COLO668 (cell line): ENCODE results near the gene MRPL48.
"Not testable (repeated sequence)": the region's sequence is repeated elsewhere in the genome, so short reads cannot be mapped to it uniquely, and the experiment has no call there.

Experiments
- DNase-seq: peaks from one replicate; lab custom pipeline; 2025; ENCODE audit not compliant: unreplicated experiment; lab: John Stamatoyannopoulos, UW

Gene MRPL48

GRCh38 chr11:73787643-73788558 lies at the start of gene MRPL48:
Gene MRPL48, plus strand, starts transcription at chr11:73787874. Its CDS starts 98 bp downstream, at chr11:73787972.
- peak; percentile 90 for DNase-seq

- no peak for DNase-seq
Measured at GRCh38 chr11:73743045-73743444, 44.6 kb upstream of the MRPL48 start.

DNA sequence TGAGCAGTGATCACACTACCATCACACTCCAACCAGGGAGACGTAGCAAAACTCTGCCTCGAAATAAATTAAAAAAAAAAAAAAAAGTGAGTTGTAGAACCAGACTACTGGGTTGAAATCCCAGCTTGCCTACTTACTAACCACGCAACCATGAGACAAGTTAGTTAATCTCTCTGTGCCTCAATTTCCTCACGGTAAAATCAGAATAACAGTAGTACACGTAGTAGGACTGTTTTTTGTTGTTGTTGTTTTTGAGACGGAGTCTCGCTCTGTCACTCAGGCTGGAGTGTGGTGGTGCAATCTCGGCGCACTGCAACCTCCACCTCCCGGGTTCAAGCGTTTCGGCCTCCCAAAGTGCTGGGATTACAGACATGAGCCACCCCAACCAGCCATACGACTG lies 41.0 kb upstream of the MRPL48 start:
- DNase-seq = no peak

DNA sequence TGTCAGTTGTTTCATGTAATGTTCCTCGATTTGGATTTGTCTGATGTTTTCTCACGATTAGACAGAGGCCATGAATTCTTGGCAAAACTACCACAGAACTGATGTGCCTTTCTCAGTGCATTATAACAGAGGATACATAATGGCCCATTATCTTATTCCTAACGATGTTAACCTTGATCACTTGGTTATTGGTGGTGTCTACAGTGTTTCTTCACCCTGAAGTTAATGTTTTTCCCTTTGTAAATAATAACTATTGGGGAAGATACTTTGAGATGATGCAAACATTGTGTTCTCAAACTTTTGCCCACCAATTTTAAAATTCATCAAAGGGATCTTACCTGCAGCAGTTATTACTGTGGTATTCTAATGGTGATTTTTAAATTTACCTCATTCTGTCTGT lies 39.9 kb upstream of the MRPL48 start:
- DNase-seq = no peak

GRCh38 chr11:73748300-73748699 lies 39.4 kb upstream of the MRPL48 start:
- DNase-seq = no peak

DNA sequence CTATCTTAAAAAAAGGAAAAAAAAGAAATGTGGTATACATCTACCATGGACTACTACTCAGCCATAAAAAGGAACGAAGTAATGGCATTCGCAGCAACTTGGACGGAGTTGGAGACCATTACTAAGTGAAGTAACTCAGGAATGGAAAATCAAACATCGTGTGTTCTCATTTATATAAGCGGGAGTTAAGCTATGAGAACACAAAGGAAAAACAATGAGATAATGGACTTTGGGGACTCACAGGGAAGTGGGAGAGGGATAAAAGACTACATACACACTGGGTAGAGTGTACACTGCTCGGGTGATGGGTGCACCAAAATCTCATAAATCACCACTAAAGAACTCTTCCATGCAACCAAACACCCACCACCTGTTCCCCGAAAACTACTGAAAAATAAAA lies 38.6 kb upstream of the MRPL48 start:
- DNase-seq = no peak

- no peak for DNase-seq
Measured at GRCh38 chr11:73750228-73750627, 37.4 kb upstream of the MRPL48 start.

- DNase-seq = not testable (repeated sequence)
Measured at GRCh38 chr11:73750862-73751261, 36.8 kb upstream of the MRPL48 start.

DNA sequence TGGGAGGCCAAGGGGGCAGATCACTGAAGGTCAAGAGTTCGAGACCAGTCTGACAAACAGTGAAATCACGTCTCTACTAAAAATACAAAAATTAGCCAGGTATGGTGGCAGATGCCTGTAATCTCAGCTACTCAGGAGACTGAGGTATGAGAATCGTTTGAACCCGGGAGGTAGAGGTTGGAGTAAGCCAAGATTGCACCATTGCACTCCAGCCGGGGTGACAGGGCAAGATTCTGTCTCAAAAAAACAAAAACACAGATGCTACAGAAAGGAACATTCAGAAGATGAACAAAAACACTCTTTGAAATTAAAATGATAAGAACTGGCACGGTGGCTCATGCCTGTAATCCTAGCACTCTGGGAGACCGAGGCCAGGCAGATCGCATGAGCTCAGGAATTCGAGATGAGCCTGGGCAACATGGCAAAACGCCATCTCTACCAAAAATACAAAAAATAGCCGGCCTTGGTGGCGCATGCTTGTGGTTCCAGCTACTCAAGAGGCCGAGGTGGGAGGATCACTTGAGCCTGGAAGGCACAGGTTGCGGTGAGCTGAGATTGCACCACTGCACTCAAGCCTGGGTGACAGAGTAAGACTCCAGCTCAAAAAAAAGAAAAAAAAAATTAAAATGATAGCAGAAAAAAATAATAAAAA lies 35.3 kb upstream of the MRPL48 start:
- no peak for DNase-seq

GRCh38 chr11:73752903-73753302 lies 34.8 kb upstream of the MRPL48 start:
- DNase-seq = no peak

DNA sequence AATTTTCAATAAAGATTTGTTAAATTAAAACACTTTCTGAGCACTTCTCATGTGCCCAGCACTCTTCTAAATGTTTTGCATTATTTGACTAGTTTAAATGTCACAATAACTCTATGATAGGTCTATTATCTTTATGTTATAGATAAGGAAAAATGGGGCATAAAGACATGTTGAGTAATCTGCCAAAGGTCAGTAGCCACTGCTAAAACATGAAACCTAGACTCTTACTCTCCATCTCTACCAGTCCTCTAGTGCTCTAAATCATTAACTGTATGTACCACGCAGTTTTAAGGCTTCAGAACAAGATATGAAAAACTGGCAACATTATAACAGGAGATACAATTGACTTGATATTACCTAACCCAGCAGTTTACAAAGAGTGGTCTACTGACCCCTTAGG lies 33.7 kb upstream of the MRPL48 start:
- DNase-seq = no peak

GRCh38 chr11:73755670-73756069 lies 32.0 kb upstream of the MRPL48 start:
- DNase-seq = no peak

- no peak for DNase-seq
Measured at GRCh38 chr11:73757598-73757997, 30.1 kb upstream of the MRPL48 start.

DNA sequence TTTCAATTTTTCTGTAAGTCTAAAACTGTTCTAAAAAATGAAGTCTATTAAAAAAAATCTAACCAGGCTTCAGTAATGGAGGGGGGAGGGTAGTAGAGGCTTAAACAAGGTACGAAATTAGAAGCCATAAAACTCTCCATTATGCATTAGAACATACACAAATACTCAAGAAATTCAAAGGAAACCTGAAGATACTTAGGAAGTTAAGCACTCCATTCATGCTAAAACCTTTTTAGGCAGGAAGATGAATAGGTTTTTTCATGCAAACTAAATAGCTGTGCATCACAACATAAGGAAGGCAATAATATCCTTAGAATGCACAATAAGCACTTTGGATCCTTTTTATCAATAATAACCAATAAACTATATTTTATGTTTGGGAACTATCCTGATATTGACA lies 29.2 kb upstream of the MRPL48 start:
- no peak for DNase-seq

- no peak for DNase-seq
Measured at GRCh38 chr11:73759610-73760134, 28.0 kb upstream of the MRPL48 start.

- peak; percentile 30 for DNase-seq
Measured at GRCh38 chr11:73760135-73760678, 27.5 kb upstream of the MRPL48 start.

GRCh38 chr11:73760679-73761402 lies 26.8 kb upstream of the MRPL48 start, which contains the start of gene RAB6A:
Gene RAB6A, minus strand, starts transcription at chr11:73761074. Its CDS starts 439 bp downstream, at chr11:73760635.
- peak; percentile 98 for DNase-seq

DNA sequence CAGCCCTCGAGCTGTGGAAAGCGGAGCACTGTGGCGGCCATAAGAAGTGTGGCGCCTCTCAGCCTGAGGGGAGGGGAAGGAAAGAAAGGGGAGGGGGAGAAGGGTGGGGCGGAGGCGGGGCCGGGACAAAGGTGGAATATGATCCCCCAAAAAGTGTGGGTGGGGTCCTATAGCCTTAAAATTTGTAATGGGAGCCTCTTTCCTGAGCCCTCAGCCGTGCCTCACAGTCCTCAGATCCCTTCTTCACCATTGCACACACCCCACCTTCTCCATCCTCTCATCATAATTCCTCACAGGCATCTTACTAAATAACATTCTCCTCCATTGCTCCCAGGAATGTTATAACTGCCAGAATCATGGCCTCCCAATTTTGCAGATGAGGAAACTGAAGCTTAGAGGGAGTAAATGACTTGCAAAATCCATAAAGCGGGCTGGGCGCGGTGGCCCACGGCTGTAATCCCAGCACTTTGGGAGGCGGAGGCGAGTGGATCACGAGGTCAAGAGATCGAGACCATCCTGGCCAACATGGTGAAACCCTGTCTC lies 26.2 kb upstream of the MRPL48 start:
- no peak for DNase-seq

GRCh38 chr11:73762732-73763131 lies 24.9 kb upstream of the MRPL48 start:
- no peak for DNase-seq

- no peak for DNase-seq
Measured at GRCh38 chr11:73766763-73767162, 20.9 kb upstream of the MRPL48 start.

GRCh38 chr11:73770811-73771210 lies 16.9 kb upstream of the MRPL48 start:
- DNase-seq = not testable (repeated sequence)
